A549 (cell line): ENCODE measurements around the gene LMO2. TPM values are rescaled to one million over a fixed set of nuclear protein-coding genes. Genes with fewer than 3 reads are reported as not detected.

ENCODE experiments used
- ATAC-seq, 2 experiments: fragments of 200-7000 bp in 1 of 2; fragments of >200 bp in 1 of 2; cut with Nextera tagmentation in 1 of 2; cut with Tn5 transposase in 1 of 2; 3 replicates each; pipeline versions ENCODE4 v1.8.0 to v1.9.1; 2018 to 2020; ENCODE audit warnings: mild to moderate bottlenecking in 1 of 2, moderate library complexity in 1 of 2
- CTCF ChIA-PET: fragments of 300-600 bp; sonication (Branson Sonifier 250); formaldehyde crosslinking; extraction: SDS; loops from one replicate; lab custom pipeline; 2021; ENCODE audit warnings: antibody characterized with exemption, inconsistent platforms; lab: Yijun Ruan, JAX
- POLR2A ChIA-PET: fragments of 350-600 bp; formaldehyde crosslinking; extraction: SDS; loops from one replicate; lab custom pipeline; 2021; ENCODE audit warnings: antibody characterized with exemption, inconsistent platforms; lab: Yijun Ruan, JAX
- DNase-seq, 2 experiments: peaks; one replicate each; pipeline versions ENCODE4 v3.0.0 to v3.0.0-alpha.2; 2011 to 2016; ENCODE audit warnings: low read depth in 1 of 2, low spot score in 1 of 2
- FAIRE-seq: peaks from 2 replicates; lab custom pipeline; 2011; peaks lifted over from hg19 to GRCh38; lab: Jason Lieb, UNC
- H3K27ac ChIP-seq, 2 experiments: fragments of >200 bp; sonication (Bioruptor Twin); formaldehyde crosslinking; 3 replicates each; pipeline ENCODE4 v1.5.1; 2016 to 2017
- H3K4me1 ChIP-seq: fragments of >200 bp; sonication (Bioruptor Twin); formaldehyde crosslinking; 3 replicates; pipeline ENCODE4 v1.6.1; 2016
- H3K4me2 ChIP-seq: fragments of >200 bp; sonication (Bioruptor Twin); formaldehyde crosslinking; 3 replicates; pipeline ENCODE4 v1.6.1; 2016
- H3K4me3 ChIP-seq: fragments of >200 bp; sonication (Bioruptor Twin); formaldehyde crosslinking; 3 replicates; pipeline ENCODE4 v1.5.1; 2016
- H3K9me3 ChIP-seq: fragments of >200 bp; sonication (Bioruptor Twin); formaldehyde crosslinking; 3 replicates; pipeline ENCODE4 v1.6.1; 2016
- ATOH8 ChIP-seq: fragments of 250-450 bp; sonication (Bioruptor Pico); IDR thresholded peaks from 2 replicates; pipeline ENCODE4 v1.5.0; 2020; ENCODE audit warnings: low read depth, mild to moderate bottlenecking, moderate library complexity
- BHLHE40 ChIP-seq: IDR thresholded peaks from 2 replicates; pipeline ENCODE4 v1.6.1; 2012; ENCODE audit warnings: low read depth, low read length, inconsistent platforms
- CBX8 ChIP-seq: fragments of 200-600 bp; sonication (generic); IDR thresholded peaks from 2 replicates; pipeline ENCODE4 v1.6.1; 2016
- CEBPB ChIP-seq, 2 experiments: fragments of >200 bp in 1 of 2; sonication (Bioruptor Twin) in 1 of 2; formaldehyde crosslinking in 1 of 2; IDR thresholded peaks; 2 replicates each; pipeline ENCODE4 v1.6.1; 2012 to 2016
- CTCF ChIP-seq: fragments of >200 bp; sonication (Bioruptor Twin); formaldehyde crosslinking; IDR thresholded peaks from 3 replicates; pipeline ENCODE4 v1.5.1; 2016
- EHF ChIP-seq: fragments of 250-450 bp; sonication (Bioruptor Pico); IDR thresholded peaks from 2 replicates; pipeline ENCODE4 v1.5.0; 2020; ENCODE audit warnings: mild to moderate bottlenecking
- FOSL2 ChIP-seq, 2 experiments: fragments of 450-650 bp in 1 of 2; fragments of >200 bp in 1 of 2; sonication (Bioruptor Twin) in 1 of 2; formaldehyde crosslinking; IDR thresholded peaks; 2 replicates each; pipeline versions ENCODE4 v1.5.0 to v1.6.1; 2016 to 2020; ENCODE audit warnings: mild to moderate bottlenecking in 1 of 2, moderate library complexity in 1 of 2
- HOXB13 ChIP-seq: fragments of 250-450 bp; sonication (Bioruptor Pico); IDR thresholded peaks from 2 replicates; pipeline ENCODE4 v1.5.0; 2020; ENCODE audit warnings: low read depth, mild to moderate bottlenecking, moderate library complexity
- HOXB5 ChIP-seq: fragments of 250-450 bp; sonication (Bioruptor Pico); IDR thresholded peaks from 2 replicates; pipeline ENCODE4 v1.5.0; 2020; ENCODE audit warnings: mild to moderate bottlenecking, moderate library complexity
- MAX ChIP-seq: IDR thresholded peaks from 2 replicates; pipeline ENCODE4 v1.6.1; 2012
- NPAS2 ChIP-seq: fragments of 250-450 bp; sonication (Bioruptor Pico); IDR thresholded peaks from 2 replicates; pipeline ENCODE4 v1.8.0; 2022; ENCODE audit warnings: mild to moderate bottlenecking, moderate library complexity, borderline replicate concordance
- NR3C1 ChIP-seq: fragments of >200 bp; sonication (Bioruptor Twin); formaldehyde crosslinking; IDR thresholded peaks from 3 replicates; pipeline ENCODE4 v1.6.1; 2017
- PHF8 ChIP-seq: fragments of 200-600 bp; sonication (generic); IDR thresholded peaks from 2 replicates; pipeline ENCODE4 v1.6.1; 2016; ENCODE audit warnings: low read depth, mild to moderate bottlenecking, antibody characterized with exemption, moderate library complexity, borderline replicate concordance
- RAD21 ChIP-seq, 2 experiments: fragments of >200 bp in 1 of 2; sonication (Bioruptor Twin) in 1 of 2; formaldehyde crosslinking in 1 of 2; IDR thresholded peaks in 1 of 2; conservative IDR thresholded peaks in 1 of 2; 2 replicates in 1 of 2; 3 replicates in 1 of 2; pipeline ENCODE4 v1.6.1; 2012 to 2018; ENCODE audit warnings: inconsistent platforms in 1 of 2
- RARB ChIP-seq: fragments of 250-450 bp; sonication (Bioruptor Pico); IDR thresholded peaks from 2 replicates; pipeline ENCODE4 v1.8.0; 2021; ENCODE audit warnings: mild to moderate bottlenecking, moderate library complexity
- RNF2 ChIP-seq: fragments of 200-600 bp; sonication (generic); IDR thresholded peaks from 2 replicates; pipeline ENCODE4 v1.6.1; 2016; ENCODE audit warnings: low read depth, mild to moderate bottlenecking, antibody characterized with exemption, moderate library complexity, borderline replicate concordance
- SMC3 ChIP-seq: fragments of >200 bp; sonication (Bioruptor Twin); formaldehyde crosslinking; IDR thresholded peaks from 3 replicates; pipeline ENCODE4 v1.6.1; 2018; ENCODE audit warnings: inconsistent platforms
- TP53 ChIP-seq: fragments of 250-450 bp; sonication (Bioruptor Pico); IDR thresholded peaks from 2 replicates; pipeline ENCODE4 v1.5.0; 2021; ENCODE audit warnings: mild to moderate bottlenecking, moderate library complexity
- ZC3H11A ChIP-seq: fragments of 450-650 bp; IDR thresholded peaks from 2 replicates; pipeline ENCODE4 v1.6.1; 2014; ENCODE audit warnings: antibody characterized with exemption, mild to moderate bottlenecking
- ZFP36 ChIP-seq: fragments of 450-650 bp; IDR thresholded peaks from 2 replicates; pipeline ENCODE4 v1.6.1; 2014; ENCODE audit warnings: borderline replicate concordance; ENCODE audit not compliant: partially characterized antibody
- ZNF302 ChIP-seq: fragments of 250-450 bp; sonication (Bioruptor Pico); IDR thresholded peaks from 2 replicates; pipeline ENCODE4 v1.9.0; 2021; ENCODE audit warnings: inconsistent platforms, mild to moderate bottlenecking, moderate library complexity
- WGBS: methylation state at CpG from one replicate; pipeline ENCODE4 v1.1.6; 2017; ENCODE audit errors: missing lambda C conversion rate; 5-methylcytosine and 5-hydroxymethylcytosine counted together
- polyA plus RNA-seq, 4 experiments: library from polyadenylated mRNA; depleted of rRNA in 3 of 4; stranded (reverse); fragments of >200 nt; fragmentation: RNase III in 1 of 4; extraction: RNeasy Plus Mini Kit Qiagen cat#74134 plus additional on column Dnase treatment in 1 of 4; gene quantifications; 2 replicates in 3 of 4; 3 replicates in 1 of 4; pipeline ENCODE4 v1.2.3, GENCODE V29; 2011 to 2017

Gene LMO2
- polyA plus RNA-seq, 2 of the 4 experiments (the other 2 are of a cell fraction) = 0.12 to 0.15 TPM

GRCh38 chr11:33900159-33900840, 8.4 kb upstream of the LMO2 start (continued):
- no peak for TF ChIP-seq ZFP36
- no peak for TF ChIP-seq MAX

GRCh38 chr11:33899400-33900037, 7.6 kb upstream of the LMO2 start:
- no peak for FAIRE-seq
- Histone ChIP-seq H3K9me3 (no peaks in the 10 kb centered on the region), H3K4me3 (no peak overlapping the region), H3K4me1 (peaks cover 10% of the 10 kb centered on the region; the same call in 2 of the 3 replicates), H3K27ac (no peak overlapping the region), H3K4me2 (peak overlapping the region; percentile 25; the same call in 2 of the 3 replicates)
- TF ChIP-seq NPAS2 (CRISPR knock-in tag) (no peak), FOSL2 (IDR thresholded peaks at IDR 0.05) (no peak), FOSL2 (CRISPR knock-in tag; IDR thresholded peaks at IDR 0.05) (0 out of 2 replicates have a peak, but pooled peaks have one; percentile 14)
- 40% methylated on average over 11 of the region's 11 CpGs for WGBS
- ChIA-PET CTCF (interaction anchor here (1.0 to 1.6 kb wide), 2 partner anchors 11 to 42 kb away, joined by 4 to 5 read pairs; no protein-coding TSS in a partner anchor), POLR2A (no interaction called here)
- peak; percentile 71 to 87 for ATAC-seq
- DNase-seq = peak; percentile 31 to 53

GRCh38 chr11:33898957-33899356, 7.1 kb upstream of the LMO2 start:
- 69% methylated on average over 3 of the region's 3 CpGs for WGBS
- Histone ChIP-seq H3K27ac (peak overlapping the region in 1 of 2 experiments; percentile 40; a peak in 1 of 6 replicates), H3K4me3 (no peak overlapping the region), H3K9me3 (no peaks in the 10 kb centered on the region), H3K4me1 (peaks cover 10% of the 10 kb centered on the region; the same call in 2 of the 3 replicates), H3K4me2 (peak overlapping the region; percentile 25; the same call in 1 of the 3 replicates)
- no peak for ATAC-seq
- FAIRE-seq = no peak
- POLR2A ChIA-PET = no interaction called here
- DNase-seq = no peak
- no peak for TF ChIP-seq PHF8
- no peak for TF ChIP-seq CEBPB (IDR thresholded peaks at IDR 0.05)
- TF ChIP-seq CTCF = no peak
- no peak for TF ChIP-seq CBX8
- TF ChIP-seq TP53 (CRISPR knock-in tag) = no peak
- TF ChIP-seq ZC3H11A = no peak
- TF ChIP-seq RARB (CRISPR knock-in tag) = no peak
- TF ChIP-seq ATOH8 (CRISPR knock-in tag) = no peak
- TF ChIP-seq RNF2 = no peak
- TF ChIP-seq RAD21 (conservative IDR thresholded peaks at IDR 0.05 in 1 of 2, IDR thresholded peaks at IDR 0.05 in 1 of 2) = no peak
- TF ChIP-seq BHLHE40 = no peak
- TF ChIP-seq HOXB13 (CRISPR knock-in tag) = no peak
- no peak for TF ChIP-seq EHF (CRISPR knock-in tag)
- TF ChIP-seq ZNF302 (CRISPR knock-in tag) = no peak
- no peak for TF ChIP-seq NR3C1
- TF ChIP-seq HOXB5 (CRISPR knock-in tag) = no peak
- no peak for TF ChIP-seq SMC3
- CTCF ChIA-PET = interaction anchor here (1.6 kb wide), 1 partner anchor 41 kb away, joined by 5 read pairs; no protein-coding TSS in a partner anchor
